ENCODE data around the gene C10orf90.

- no peak for TF ChIP-seq CTCF (IDR thresholded peaks at IDR 0.05; ENCODE audit: insufficient read depth, low read length)
- no peak for TF ChIP-seq POLR2AphosphoS5 (IDR thresholded peaks at IDR 0.05; ENCODE audit: low read depth)
- no peak for TF ChIP-seq REST (IDR thresholded peaks at IDR 0.05; ENCODE audit: insufficient replicate concordance, low read depth)
- no peak for TF ChIP-seq SPI1 (IDR thresholded peaks at IDR 0.05; ENCODE audit: borderline replicate concordance, low read depth)
- no peak for TF ChIP-seq GABPA (IDR thresholded peaks at IDR 0.05; ENCODE audit: low read depth)
These were observed 168.1 kb downstream of the C10orf90 start for GRCh38 chr10:126502441-126502840.

Measured in HL-60 (cell line).